ENCODE data around the gene ATF6.

DNA sequence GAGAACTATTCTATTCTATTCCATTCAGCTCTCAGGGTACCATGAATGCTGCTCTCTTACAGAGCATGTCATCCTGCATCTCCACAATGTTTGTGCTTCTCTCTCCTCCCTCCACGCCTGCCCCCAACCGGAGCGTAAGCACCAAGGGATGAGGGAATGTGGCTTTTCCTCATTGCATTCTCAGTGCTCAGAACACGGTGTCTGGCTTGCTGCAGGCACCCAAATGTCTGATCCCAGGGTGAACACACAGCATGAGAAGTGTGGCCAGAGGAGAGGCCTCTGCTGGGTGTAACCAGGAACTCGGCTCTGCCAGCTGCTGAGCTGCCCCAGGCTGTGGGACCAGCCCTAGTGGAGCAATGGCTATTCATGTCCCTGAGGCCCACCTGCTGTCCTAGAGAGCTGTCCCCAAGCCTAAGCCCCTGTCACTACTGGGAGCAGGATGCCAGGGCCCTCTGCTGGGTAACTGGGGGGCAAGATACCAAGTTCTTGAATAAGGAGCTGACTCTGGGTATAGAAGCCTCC lies 219.2 kb downstream of the ATF6 start:
- TF ChIP-seq, protein P1, sequence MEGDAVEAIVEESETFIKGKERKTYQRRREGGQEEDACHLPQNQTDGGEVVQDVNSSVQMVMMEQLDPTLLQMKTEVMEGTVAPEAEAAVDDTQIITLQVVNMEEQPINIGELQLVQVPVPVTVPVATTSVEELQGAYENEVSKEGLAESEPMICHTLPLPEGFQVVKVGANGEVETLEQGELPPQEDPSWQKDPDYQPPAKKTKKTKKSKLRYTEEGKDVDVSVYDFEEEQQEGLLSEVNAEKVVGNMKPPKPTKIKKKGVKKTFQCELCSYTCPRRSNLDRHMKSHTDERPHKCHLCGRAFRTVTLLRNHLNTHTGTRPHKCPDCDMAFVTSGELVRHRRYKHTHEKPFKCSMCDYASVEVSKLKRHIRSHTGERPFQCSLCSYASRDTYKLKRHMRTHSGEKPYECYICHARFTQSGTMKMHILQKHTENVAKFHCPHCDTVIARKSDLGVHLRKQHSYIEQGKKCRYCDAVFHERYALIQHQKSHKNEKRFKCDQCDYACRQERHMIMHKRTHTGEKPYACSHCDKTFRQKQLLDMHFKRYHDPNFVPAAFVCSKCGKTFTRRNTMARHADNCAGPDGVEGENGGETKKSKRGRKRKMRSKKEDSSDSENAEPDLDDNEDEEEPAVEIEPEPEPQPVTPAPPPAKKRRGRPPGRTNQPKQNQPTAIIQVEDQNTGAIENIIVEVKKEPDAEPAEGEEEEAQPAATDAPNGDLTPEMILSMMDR (IDR thresholded peaks at IDR 0.05): no peak
- TF ChIP-seq EP300 (IDR thresholded peaks at IDR 0.05): no peak
